Tibial nerve (tissue), 4 donors: ENCODE measurements around the gene XKR8. TPM values are rescaled to one million over a fixed set of nuclear protein-coding genes. Genes with fewer than 3 reads are reported as not detected.
A peak's percentile ranks its signal among the peaks of the same experiment; 100 is the strongest.

ENCODE experiments used
- DNase-seq, 2 donors: peaks; one replicate each; pipeline ENCODE4 v3.0.0-alpha.2; 2019; ENCODE audit warnings: low spot score in 2 of 2
- H3K27ac ChIP-seq, 4 donors: fragments of 200-600 bp; sonication (generic) in 3 of 4; one replicate each; pipeline ENCODE4 v1.5.1; 2017 to 2019; ENCODE audit warnings: mild to moderate bottlenecking in 1 of 4
- H3K27me3 ChIP-seq, 2 donors: fragments of 200-600 bp; sonication (generic) in 1 of 2; one replicate each; pipeline versions ENCODE4 v1.5.1 to v1.6.0; 2017 to 2019
- H3K36me3 ChIP-seq, 3 donors: fragments of 200-600 bp; sonication (generic); one replicate each; pipeline ENCODE4 v1.5.1; 2018 to 2019
- H3K4me1 ChIP-seq, 4 donors: fragments of 200-600 bp; sonication (generic) in 3 of 4; one replicate each; pipeline ENCODE4 v1.5.1; 2017 to 2019
- H3K4me3 ChIP-seq, 4 donors: fragments of 200-600 bp; sonication (generic) in 3 of 4; one replicate each; pipeline ENCODE4 v1.5.1; 2017 to 2019; ENCODE audit warnings: mild to moderate bottlenecking in 1 of 4, moderate library complexity in 1 of 4
- H3K9me3 ChIP-seq, 4 donors: fragments of 200-600 bp; sonication (generic) in 3 of 4; one replicate each; pipeline ENCODE4 v1.5.1; 2017 to 2019
- CTCF ChIP-seq, 5 experiments: fragments of 200-600 bp in 3 of 5; fragments of 450-650 bp in 2 of 5; sonication (generic) in 3 of 5; IDR thresholded peaks; one replicate each; pipeline ENCODE4 v1.5.1; 2016 to 2019; ENCODE audit warnings: antibody characterized with exemption in 5 of 5, mild to moderate bottlenecking in 3 of 5, moderate library complexity in 2 of 5
- EP300 ChIP-seq, 2 donors: sonication (generic); formaldehyde crosslinking; IDR thresholded peaks; one replicate each; pipeline ENCODE4 v1.6.1; 2017; ENCODE audit warnings: antibody characterized with exemption in 2 of 2, mild to moderate bottlenecking in 1 of 2
- POLR2A ChIP-seq, 2 donors: fragments of 450-650 bp; IDR thresholded peaks; one replicate each; pipeline ENCODE4 v1.6.1; 2017; ENCODE audit warnings: antibody characterized with exemption in 2 of 2, mild to moderate bottlenecking in 2 of 2, moderate library complexity in 2 of 2
- WGBS, 2 donors: methylation state at CpG; one replicate each; pipeline ENCODE4 v1.1.5; 2018; 5-methylcytosine and 5-hydroxymethylcytosine counted together
- total RNA-seq, 4 donors: library from RNA; depleted of rRNA; stranded (reverse); fragments of >200 nt; gene quantifications; one replicate each; pipeline ENCODE4 v1.1.0, GENCODE V29; 2016

XKR8 gene
- total RNA-seq, 4 donors from 2014 or later = 5.1 to 7.5 (median 7.3) TPM

- DNase-seq = no peak
- Histone ChIP-seq H3K27me3 (peaks cover 0 to 30% of the 10 kb centered on the region in 2 donors), H3K36me3 (no peaks in the 10 kb centered on the region), H3K9me3 (no peaks in the 10 kb centered on the region), H3K4me1 (peaks cover 0 to 8% (median 0%) of the 10 kb centered on the region in 4 donors), H3K27ac (no peak overlapping the region), H3K4me3 (no peak overlapping the region)
- 56 to 87% methylated on average over 5 of the region's 5 CpGs for WGBS, 2 donors
- no peak for TF ChIP-seq POLR2A (IDR thresholded peaks at IDR 0.05)
These were observed 23.4 kb upstream of the XKR8 start for GRCh38 chr1:27936370-27936769.

GRCh38 chr1:27937524-27937836 lies 22.3 kb upstream of the XKR8 start:
- peaks cover 0 to 30% of the 10 kb centered on the region in 2 donors for H3K27me3 ChIP-seq
- TF ChIP-seq EP300 (IDR thresholded peaks at IDR 0.05) = no peak
- TF ChIP-seq POLR2A (IDR thresholded peaks at IDR 0.05) = no peak
- TF ChIP-seq CTCF (IDR thresholded peaks at IDR 0.05) = no peak
- H3K27ac ChIP-seq = no peak overlapping the region
- H3K36me3 ChIP-seq = no peaks in the 10 kb centered on the region
- peaks cover 0 to 8% (median 0%) of the 10 kb centered on the region in 4 donors for H3K4me1 ChIP-seq
- H3K4me3 ChIP-seq = no peak overlapping the region
- 48 to 62% methylated on average over 1 of the region's 1 CpG for WGBS, 2 donors
- no peak for DNase-seq
- H3K9me3 ChIP-seq = no peaks in the 10 kb centered on the region

- no peak for TF ChIP-seq POLR2A (IDR thresholded peaks at IDR 0.05)
- 84 to 90% methylated on average over 4 of the region's 4 CpGs for WGBS, 2 donors
These were observed 21.3 kb upstream of the XKR8 start for GRCh38 chr1:27938488-27938887.

GRCh38 chr1:27940297-27940696 lies 19.5 kb upstream of the XKR8 start:
- 43 to 44% methylated on average over 6 of the region's 6 CpGs for WGBS, 2 donors
- DNase-seq = peak; percentile 37 to 76
- H3K9me3 ChIP-seq = no peaks in the 10 kb centered on the region
- H3K27ac ChIP-seq = no peak overlapping the region
- H3K36me3 ChIP-seq = no peaks in the 10 kb centered on the region
- peaks cover 0 to 7% of the 10 kb centered on the region in 2 donors for H3K27me3 ChIP-seq
- peaks cover 0 to 1% (median 0%) of the 10 kb centered on the region in 4 donors for H3K4me1 ChIP-seq
- TF ChIP-seq EP300 (IDR thresholded peaks at IDR 0.05) (no peak), CTCF (IDR thresholded peaks at IDR 0.05) (no peak)
- no peak overlapping the region for H3K4me3 ChIP-seq

More at GRCh38 chr1:27938488-27938887, 21.3 kb upstream of the XKR8 start:
- Histone ChIP-seq H3K4me3 (no peak overlapping the region), H3K36me3 (no peaks in the 10 kb centered on the region), H3K9me3 (no peaks in the 10 kb centered on the region), H3K27me3 (peaks cover 0 to 24% of the 10 kb centered on the region in 2 donors), H3K4me1 (peaks cover 0 to 8% (median 0%) of the 10 kb centered on the region in 4 donors), H3K27ac (no peak overlapping the region)
- no peak for DNase-seq

GRCh38 chr1:27940870-27941560 lies 18.8 kb upstream of the XKR8 start:
- 73 to 90% methylated on average over 9 of the region's 9 CpGs for WGBS, 2 donors
- no peak for DNase-seq
- TF ChIP-seq CTCF (IDR thresholded peaks at IDR 0.05) = no peak
- no peak for TF ChIP-seq EP300 (IDR thresholded peaks at IDR 0.05)
- TF ChIP-seq POLR2A (IDR thresholded peaks at IDR 0.05) = no peak
- no peaks in the 10 kb centered on the region for H3K9me3 ChIP-seq
- H3K27me3 ChIP-seq = peaks cover 0 to 3% of the 10 kb centered on the region in 2 donors
- no peaks in the 10 kb centered on the region for H3K4me1 ChIP-seq
- H3K36me3 ChIP-seq = no peaks in the 10 kb centered on the region
- no peak overlapping the region for H3K4me3 ChIP-seq
- H3K27ac ChIP-seq = no peak overlapping the region

- 78 to 80% methylated on average over 12 of the region's 12 CpGs for WGBS, 2 donors
These were observed 17.9 kb upstream of the XKR8 start for GRCh38 chr1:27941671-27942540.

More at GRCh38 chr1:27941671-27942540, 17.9 kb upstream of the XKR8 start:
- no peaks in the 10 kb centered on the region for H3K36me3 ChIP-seq
- no peaks in the 10 kb centered on the region for H3K9me3 ChIP-seq
- DNase-seq = no peak
- no peaks in the 10 kb centered on the region for H3K27me3 ChIP-seq
- no peak overlapping the region for H3K4me3 ChIP-seq
- H3K4me1 ChIP-seq = no peaks in the 10 kb centered on the region
- no peak overlapping the region for H3K27ac ChIP-seq
- TF ChIP-seq POLR2A (IDR thresholded peaks at IDR 0.05) = no peak
- TF ChIP-seq CTCF (IDR thresholded peaks at IDR 0.05) = no peak
- no peak for TF ChIP-seq EP300 (IDR thresholded peaks at IDR 0.05)
